ENCODE results near the gene HMX3. TPM values are rescaled to one million over a fixed set of nuclear protein-coding genes. Genes with fewer than 3 reads are reported as not detected.
A peak's percentile ranks its signal among the peaks of the same experiment; 100 is the strongest.

The HMX3 gene
- total RNA-seq, 2 donors from 2014 or later: not detected

- H3K4me3 ChIP-seq (ENCODE audit: low read length): no peak overlapping the region
- no peaks in the 10 kb centered on the region for H3K36me3 ChIP-seq (ENCODE audit: control insufficient read depth, insufficient read depth, low read length)
- H3K27ac ChIP-seq (ENCODE audit: low read depth, low read length): no peak overlapping the region
- peaks cover 8% of the 10 kb centered on the region for H3K27me3 Mint-ChIP-seq (ENCODE audit: insufficient read depth)
- H3K9me3 Mint-ChIP-seq: peaks cover 2% of the 10 kb centered on the region
- H3K4me3 Mint-ChIP-seq: no peak overlapping the region
- H3K9ac ChIP-seq (ENCODE audit: extremely low read depth, low read length, poor library complexity, severe bottlenecking): no peak overlapping the region
- H3K4me1 Mint-ChIP-seq: no peaks in the 10 kb centered on the region
- no peak overlapping the region for H3K27ac Mint-ChIP-seq
- no peaks in the 10 kb centered on the region for H3K36me3 Mint-ChIP-seq (ENCODE audit: low read depth)
- no peak for DNase-seq
- TF ChIP-seq, protein P1, sequence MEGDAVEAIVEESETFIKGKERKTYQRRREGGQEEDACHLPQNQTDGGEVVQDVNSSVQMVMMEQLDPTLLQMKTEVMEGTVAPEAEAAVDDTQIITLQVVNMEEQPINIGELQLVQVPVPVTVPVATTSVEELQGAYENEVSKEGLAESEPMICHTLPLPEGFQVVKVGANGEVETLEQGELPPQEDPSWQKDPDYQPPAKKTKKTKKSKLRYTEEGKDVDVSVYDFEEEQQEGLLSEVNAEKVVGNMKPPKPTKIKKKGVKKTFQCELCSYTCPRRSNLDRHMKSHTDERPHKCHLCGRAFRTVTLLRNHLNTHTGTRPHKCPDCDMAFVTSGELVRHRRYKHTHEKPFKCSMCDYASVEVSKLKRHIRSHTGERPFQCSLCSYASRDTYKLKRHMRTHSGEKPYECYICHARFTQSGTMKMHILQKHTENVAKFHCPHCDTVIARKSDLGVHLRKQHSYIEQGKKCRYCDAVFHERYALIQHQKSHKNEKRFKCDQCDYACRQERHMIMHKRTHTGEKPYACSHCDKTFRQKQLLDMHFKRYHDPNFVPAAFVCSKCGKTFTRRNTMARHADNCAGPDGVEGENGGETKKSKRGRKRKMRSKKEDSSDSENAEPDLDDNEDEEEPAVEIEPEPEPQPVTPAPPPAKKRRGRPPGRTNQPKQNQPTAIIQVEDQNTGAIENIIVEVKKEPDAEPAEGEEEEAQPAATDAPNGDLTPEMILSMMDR (conservative IDR thresholded peaks at IDR 0.05): peak; percentile 25
- no peaks in the 10 kb centered on the region for H3K4me1 ChIP-seq (ENCODE audit: control insufficient read depth, insufficient read depth, low read length)
- no peaks in the 10 kb centered on the region for H3K9me3 ChIP-seq (ENCODE audit: control insufficient read depth, low read length)
- WGBS, 2 experiments (ENCODE audit: insufficient coverage in 1 of 2, insufficient read length in 1 of 2): 82 to 86% methylated on average over 9 of the region's 9 CpGs
- H3K27me3 ChIP-seq (ENCODE audit: control insufficient read depth, insufficient read depth, low read length, poor library complexity, severe bottlenecking): no peaks in the 10 kb centered on the region
These were observed 33.9 kb upstream of the HMX3 start for GRCh38 chr10:123101872-123102271.

GRCh38 chr10:123102673-123103072 lies 33.1 kb upstream of the HMX3 start:
- Histone ChIP-seq H3K9me3 (ENCODE audit: control insufficient read depth, low read length) (no peaks in the 10 kb centered on the region), H3K27me3 (ENCODE audit: control insufficient read depth, insufficient read depth, low read length, poor library complexity, severe bottlenecking) (no peaks in the 10 kb centered on the region), H3K4me3 (ENCODE audit: low read length) (no peak overlapping the region), H3K4me1 (ENCODE audit: control insufficient read depth, insufficient read depth, low read length) (no peaks in the 10 kb centered on the region), H3K27ac (ENCODE audit: low read depth, low read length) (no peak overlapping the region), H3K9ac (ENCODE audit: extremely low read depth, low read length, poor library complexity, severe bottlenecking) (no peak overlapping the region), H3K36me3 (ENCODE audit: control insufficient read depth, insufficient read depth, low read length) (no peaks in the 10 kb centered on the region)
- peaks cover 2% of the 10 kb centered on the region for H3K9me3 Mint-ChIP-seq
- TF ChIP-seq, protein P1 (conservative IDR thresholded peaks at IDR 0.05): no peak
- peaks cover 6% of the 10 kb centered on the region for H3K27me3 Mint-ChIP-seq (ENCODE audit: insufficient read depth)
- H3K4me3 Mint-ChIP-seq: no peak overlapping the region
- DNase-seq: peak; percentile 59
- H3K4me1 Mint-ChIP-seq: no peaks in the 10 kb centered on the region
- 68 to 71% methylated on average over 1 to 2 of the region's 2 CpGs for WGBS, 2 experiments (ENCODE audit: insufficient coverage in 1 of 2, insufficient read length in 1 of 2)
- H3K36me3 Mint-ChIP-seq (ENCODE audit: low read depth): no peaks in the 10 kb centered on the region
- no peak overlapping the region for H3K27ac Mint-ChIP-seq

DNA sequence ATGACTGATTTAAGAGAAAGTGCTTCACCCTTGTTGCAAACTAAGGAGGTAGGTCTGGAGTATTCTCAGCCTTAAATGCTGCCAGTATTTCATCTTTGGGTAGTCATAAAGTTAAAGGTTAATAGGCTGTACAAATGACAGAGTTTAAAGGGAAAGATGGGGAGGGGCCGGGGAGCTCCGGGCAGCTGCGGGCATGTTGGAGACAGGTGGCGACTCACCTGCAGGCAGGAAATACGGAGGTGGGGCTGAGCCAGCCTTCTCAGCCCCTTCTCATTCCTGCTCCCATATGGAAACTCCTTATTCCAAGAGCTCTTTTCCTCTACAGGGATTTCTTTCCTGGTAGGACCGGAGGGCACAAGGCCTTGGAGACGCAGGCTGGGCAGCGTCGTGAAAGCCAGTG lies 31.8 kb upstream of the HMX3 start:
- no peaks in the 10 kb centered on the region for H3K36me3 Mint-ChIP-seq (ENCODE audit: low read depth)
- no peak overlapping the region for H3K4me3 Mint-ChIP-seq
- DNase-seq: no peak
- Histone ChIP-seq H3K4me3 (ENCODE audit: low read length) (no peak overlapping the region), H3K4me1 (ENCODE audit: control insufficient read depth, insufficient read depth, low read length) (no peaks in the 10 kb centered on the region), H3K9me3 (ENCODE audit: control insufficient read depth, low read length) (no peaks in the 10 kb centered on the region), H3K9ac (ENCODE audit: extremely low read depth, low read length, poor library complexity, severe bottlenecking) (no peak overlapping the region), H3K36me3 (ENCODE audit: control insufficient read depth, insufficient read depth, low read length) (no peaks in the 10 kb centered on the region), H3K27ac (ENCODE audit: low read depth, low read length) (no peak overlapping the region), H3K27me3 (ENCODE audit: control insufficient read depth, insufficient read depth, low read length, poor library complexity, severe bottlenecking) (no peaks in the 10 kb centered on the region)
- H3K9me3 Mint-ChIP-seq: peaks cover 2% of the 10 kb centered on the region
- TF ChIP-seq, protein P1 (conservative IDR thresholded peaks at IDR 0.05): no peak
- no peak overlapping the region for H3K27ac Mint-ChIP-seq
- 89 to 93% methylated on average over 3 to 9 of the region's 9 CpGs for WGBS, 2 experiments (ENCODE audit: insufficient coverage in 1 of 2, insufficient read length in 1 of 2)
- H3K27me3 Mint-ChIP-seq (ENCODE audit: insufficient read depth): peaks cover 3% of the 10 kb centered on the region
- H3K4me1 Mint-ChIP-seq: no peaks in the 10 kb centered on the region

Measured in endodermal cell (in vitro differentiated cells).